Vagina (tissue), 2 donors: ENCODE results near the gene TICAM1. TPM values are rescaled to one million over a fixed set of nuclear protein-coding genes. Genes with fewer than 3 reads are reported as not detected.

Source experiments
- DNase-seq, 2 donors: peaks; one replicate each; pipeline ENCODE4 v3.0.0-alpha.2; 2017; ENCODE audit errors: extremely low spot score in 2 of 2
- H3K27ac ChIP-seq: fragments of 200-600 bp; sonication (generic); one replicate; pipeline ENCODE4 v1.5.1; 2019
- H3K27me3 ChIP-seq: fragments of 200-600 bp; sonication (generic); one replicate; pipeline ENCODE4 v1.5.1; 2019
- H3K36me3 ChIP-seq, 2 donors: fragments of 200-600 bp; sonication (generic); one replicate each; pipeline ENCODE4 v1.5.1; 2017 to 2019
- H3K4me1 ChIP-seq: fragments of 200-600 bp; sonication (generic); one replicate; pipeline ENCODE4 v1.5.1; 2019
- H3K4me3 ChIP-seq, 2 donors: fragments of 200-600 bp; sonication (generic); 1 replicate in 1 of 2; 2 replicates in 1 of 2; pipeline ENCODE4 v1.5.1; 2016 to 2019
- H3K9me3 ChIP-seq: fragments of 200-600 bp; sonication (generic); one replicate; pipeline ENCODE4 v1.5.1; 2019
- CTCF ChIP-seq, 3 experiments: fragments of 450-650 bp in 2 of 3; fragments of 200-600 bp in 1 of 3; sonication (generic) in 1 of 3; IDR thresholded peaks; one replicate each; pipeline ENCODE4 v1.5.1; 2017 to 2019; ENCODE audit warnings: antibody characterized with exemption in 3 of 3, mild to moderate bottlenecking in 2 of 3, moderate library complexity in 2 of 3
- POLR2A ChIP-seq, 2 donors: fragments of 450-650 bp; IDR thresholded peaks; one replicate each; pipeline ENCODE4 v1.6.1; 2017; ENCODE audit warnings: antibody characterized with exemption in 2 of 2, mild to moderate bottlenecking in 2 of 2, moderate library complexity in 2 of 2
- POLR2AphosphoS5 ChIP-seq, 2 donors: sonication (generic); formaldehyde crosslinking; IDR thresholded peaks; one replicate each; pipeline ENCODE4 v1.9.0; 2017; ENCODE audit warnings: antibody characterized with exemption in 2 of 2, mild to moderate bottlenecking in 2 of 2, low read depth in 1 of 2; ENCODE audit not compliant: insufficient read depth in 1 of 2
- intact Hi-C: fragments of 100-400 bp; cut with DNase I; formaldehyde crosslinking; loops from one replicate; pipeline ENCODE4 v1.15.1; 2023
- total RNA-seq: library from RNA; depleted of rRNA; stranded (reverse); fragments of >200 nt; gene quantifications from one replicate; pipeline ENCODE4 v1.2.3, GENCODE V29; 2016

The TICAM1 gene
- total RNA-seq, 1 donor from 2014 or later = 16.5 TPM

DNA sequence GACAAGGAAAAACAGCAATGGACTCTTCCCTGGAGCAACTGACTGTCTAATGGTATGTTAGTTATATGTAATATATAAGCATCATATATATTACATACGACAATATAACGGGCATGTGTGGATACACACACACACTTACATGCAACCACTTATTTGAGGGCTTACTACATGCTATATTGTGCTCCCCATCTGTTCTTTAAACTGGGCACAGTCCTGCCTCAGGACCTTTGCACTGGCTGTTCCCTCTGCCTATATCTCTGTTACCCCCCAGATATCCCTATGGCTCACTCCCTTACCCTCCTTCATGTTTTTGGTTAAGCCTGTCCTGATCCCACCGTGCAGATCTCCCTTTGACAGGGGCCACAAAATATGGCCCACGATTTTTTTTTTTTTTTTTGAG, 10.2 kb downstream of the TICAM1 start:
- peaks cover 0 to 21% of the 10 kb centered on the region in 2 donors for H3K36me3 ChIP-seq
- intact Hi-C loops = no loop called here
- H3K4me1 ChIP-seq = peaks cover 3% of the 10 kb centered on the region

DNA sequence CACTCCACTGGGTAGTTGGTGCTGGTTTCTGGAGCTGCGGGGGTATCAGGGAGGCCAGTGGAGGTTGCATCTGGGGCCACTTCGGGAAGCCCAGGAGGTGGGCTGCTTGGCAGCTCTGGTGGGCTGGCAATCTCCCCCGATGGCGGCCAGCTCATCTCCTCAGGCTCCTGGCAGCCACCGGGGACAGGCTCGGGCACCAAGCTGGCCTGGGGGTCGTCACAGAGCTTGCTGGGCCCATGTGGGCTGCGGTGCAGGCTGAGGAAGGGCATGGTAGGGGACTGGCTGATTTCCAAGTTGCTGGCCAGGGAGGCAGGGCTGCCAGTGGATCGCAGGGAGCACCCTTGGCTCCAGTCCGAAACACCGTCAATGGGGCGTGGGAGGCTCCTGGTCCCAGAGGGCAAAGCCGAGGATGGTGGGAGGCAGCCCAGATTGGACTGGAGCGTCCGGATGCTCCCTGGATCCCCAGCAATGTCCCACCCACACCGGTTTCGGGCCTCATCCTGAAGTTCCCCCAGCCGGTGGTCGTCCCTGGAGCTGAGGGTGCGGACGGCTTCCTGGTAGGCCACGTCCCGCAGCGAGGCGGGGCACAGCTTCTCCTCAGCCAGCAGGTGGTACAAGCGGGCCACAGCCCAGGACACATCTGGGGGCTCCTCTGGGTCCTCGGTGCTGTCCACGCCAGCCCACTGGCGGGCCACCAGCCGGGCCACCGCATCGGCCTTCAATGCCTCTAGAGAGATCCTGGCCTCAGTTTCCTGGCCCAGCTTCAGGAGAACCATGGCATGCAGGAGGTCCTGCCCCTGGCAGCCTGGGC, 13.8 kb downstream of the TICAM1 start:
- no peaks in the 10 kb centered on the region for H3K27me3 ChIP-seq
- H3K9me3 ChIP-seq = no peaks in the 10 kb centered on the region
- peaks cover 0 to 22% of the 10 kb centered on the region in 2 donors for H3K36me3 ChIP-seq
- H3K4me1 ChIP-seq = peaks cover 17% of the 10 kb centered on the region
- intact Hi-C loops = no loop called here
- H3K27ac ChIP-seq = no peak overlapping the region
- no peak for DNase-seq
- no peak overlapping the region for H3K4me3 ChIP-seq
- no peak for TF ChIP-seq POLR2A (IDR thresholded peaks at IDR 0.05)
- no peak for TF ChIP-seq CTCF (IDR thresholded peaks at IDR 0.05)
- no peak for TF ChIP-seq POLR2AphosphoS5 (IDR thresholded peaks at IDR 0.05; ENCODE audit: insufficient read depth in 1 of 2, low read depth in 1 of 2)

More for the DNA sequence above, 10.2 kb downstream of the TICAM1 start:
- TF ChIP-seq POLR2A (IDR thresholded peaks at IDR 0.05) = no peak
- no peak for TF ChIP-seq CTCF (IDR thresholded peaks at IDR 0.05)
- TF ChIP-seq POLR2AphosphoS5 (IDR thresholded peaks at IDR 0.05; ENCODE audit: insufficient read depth in 1 of 2, low read depth in 1 of 2) = no peak
- DNase-seq = no peak
- Histone ChIP-seq H3K4me3 (no peak overlapping the region), H3K9me3 (no peaks in the 10 kb centered on the region), H3K27ac (no peak overlapping the region), H3K27me3 (no peaks in the 10 kb centered on the region)

DNA sequence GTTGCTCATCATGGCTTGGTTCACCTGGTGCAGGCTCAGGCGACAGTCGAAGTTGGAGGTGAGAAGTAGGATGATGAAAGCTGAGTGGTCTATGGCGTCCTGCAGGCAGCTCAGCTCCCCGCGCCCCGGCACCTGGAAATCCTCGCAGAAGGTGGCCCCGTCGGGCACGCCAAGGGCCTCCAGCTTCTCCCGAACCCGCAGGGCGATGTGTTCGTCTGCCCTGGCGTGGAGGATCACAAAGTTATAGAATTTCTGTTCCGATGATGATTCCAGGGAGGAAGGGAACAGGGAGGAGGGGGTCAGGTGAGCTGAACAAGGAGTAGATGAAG, 14.6 kb downstream of the TICAM1 start:
- Histone ChIP-seq H3K4me1 (peaks cover 25% of the 10 kb centered on the region), H3K36me3 (peaks cover 0 to 22% of the 10 kb centered on the region in 2 donors), H3K27ac (no peak overlapping the region), H3K9me3 (no peaks in the 10 kb centered on the region), H3K27me3 (no peaks in the 10 kb centered on the region), H3K4me3 (no peak overlapping the region)
- DNase-seq = no peak
- TF ChIP-seq POLR2A (IDR thresholded peaks at IDR 0.05) (no peak), CTCF (IDR thresholded peaks at IDR 0.05) (no peak), POLR2AphosphoS5 (IDR thresholded peaks at IDR 0.05; ENCODE audit: insufficient read depth in 1 of 2, low read depth in 1 of 2) (no peak)
- intact Hi-C loops = no loop called here

GRCh38 chr19:4816202-4816949, 15.1 kb downstream of the TICAM1 start:
- intact Hi-C loops = no loop called here
- no peaks in the 10 kb centered on the region for H3K9me3 ChIP-seq
- no peaks in the 10 kb centered on the region for H3K27me3 ChIP-seq
- no peak overlapping the region for H3K4me3 ChIP-seq
- H3K4me1 ChIP-seq = peaks cover 26% of the 10 kb centered on the region
- peaks cover 0 to 22% of the 10 kb centered on the region in 2 donors for H3K36me3 ChIP-seq
- TF ChIP-seq POLR2AphosphoS5 (IDR thresholded peaks at IDR 0.05; ENCODE audit: insufficient read depth in 1 of 2, low read depth in 1 of 2) (no peak), CTCF (IDR thresholded peaks at IDR 0.05) (no peak), POLR2A (IDR thresholded peaks at IDR 0.05) (no peak)
- DNase-seq = no peak
- H3K27ac ChIP-seq = no peak overlapping the region
